ENCODE results near the gene FAM83D. TPM values are rescaled to one million over a fixed set of nuclear protein-coding genes. Genes with fewer than 3 reads are reported as not detected.

The FAM83D gene
- total RNA-seq, 1 experiment from 2014 or later = 66.9 TPM

DNA sequence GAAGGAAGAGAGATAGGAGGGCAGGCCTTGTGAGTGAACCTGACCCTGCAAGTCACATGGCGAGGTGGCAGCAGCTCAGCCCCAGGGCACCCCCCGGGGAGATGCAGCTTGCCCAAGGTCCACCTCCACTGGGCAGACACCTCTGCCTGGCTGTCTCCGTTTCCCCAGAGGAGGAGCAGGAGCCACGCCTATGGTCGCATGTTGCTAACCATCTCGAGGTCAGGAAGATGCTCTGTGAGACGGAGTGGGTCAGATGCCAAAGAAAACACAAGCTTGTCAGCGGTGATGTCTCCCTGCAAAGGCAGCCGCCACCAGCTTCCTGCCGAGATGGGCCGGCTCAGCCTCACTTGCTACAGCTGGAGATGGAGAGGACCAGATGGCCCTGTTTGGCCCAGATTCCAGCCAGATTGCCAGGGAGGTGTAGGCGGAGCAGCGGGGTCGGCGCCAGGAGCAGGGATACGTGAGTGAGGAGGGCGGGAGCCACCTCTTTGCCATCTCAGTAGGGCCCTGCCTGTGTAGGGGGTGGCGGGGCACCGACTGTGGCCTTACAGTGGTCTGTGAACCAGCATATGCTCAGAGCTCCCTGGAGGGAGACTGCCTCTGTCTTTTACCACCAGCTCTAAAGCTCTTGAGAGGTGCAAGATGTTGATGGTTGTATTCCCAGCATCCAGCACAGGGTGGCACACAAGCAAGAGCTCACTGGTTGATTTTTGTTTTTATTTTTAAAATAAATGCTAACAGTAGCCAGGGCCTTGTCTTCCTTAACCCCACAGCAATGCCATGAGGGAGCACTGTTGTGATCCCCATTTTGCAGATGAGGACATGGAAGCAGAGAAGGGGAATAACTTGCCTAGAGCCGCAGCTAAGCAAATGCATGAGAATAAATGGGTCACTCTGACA is 42.9 kb upstream of the FAM83D start:
- TF ChIP-seq NFE2L1 (CRISPR knock-in tag; IDR thresholded peaks at IDR 0.05) (no peak), FOXK1 (CRISPR knock-in tag; IDR thresholded peaks at IDR 0.05) (peak; percentile 30; the same call in 1 of the 2 replicates)
- no peak for ATAC-seq
- H3K27ac Mint-ChIP-seq = no peak overlapping the region
- H3K4me1 Mint-ChIP-seq = peaks cover 20% of the 10 kb centered on the region
- ChIA-PET POLR2A (no interaction called here), CTCF (interaction anchor here (0.9 to 4.3 kb wide), 9 partner anchors 8 to 166 kb away, joined by 3 to 46 read pairs (median 4); partner anchors contain the start of gene FAM83D)
- H3K36me3 Mint-ChIP-seq = no peaks in the 10 kb centered on the region
- H3K9me3 Mint-ChIP-seq = no peaks in the 10 kb centered on the region
- DNase-seq (ENCODE audit: low spot score) = no peak
- H3K4me3 Mint-ChIP-seq = no peak overlapping the region
- H3K27me3 Mint-ChIP-seq (ENCODE audit: low read depth) = no peaks in the 10 kb centered on the region; the same call in 1 of the 2 replicates

DNA sequence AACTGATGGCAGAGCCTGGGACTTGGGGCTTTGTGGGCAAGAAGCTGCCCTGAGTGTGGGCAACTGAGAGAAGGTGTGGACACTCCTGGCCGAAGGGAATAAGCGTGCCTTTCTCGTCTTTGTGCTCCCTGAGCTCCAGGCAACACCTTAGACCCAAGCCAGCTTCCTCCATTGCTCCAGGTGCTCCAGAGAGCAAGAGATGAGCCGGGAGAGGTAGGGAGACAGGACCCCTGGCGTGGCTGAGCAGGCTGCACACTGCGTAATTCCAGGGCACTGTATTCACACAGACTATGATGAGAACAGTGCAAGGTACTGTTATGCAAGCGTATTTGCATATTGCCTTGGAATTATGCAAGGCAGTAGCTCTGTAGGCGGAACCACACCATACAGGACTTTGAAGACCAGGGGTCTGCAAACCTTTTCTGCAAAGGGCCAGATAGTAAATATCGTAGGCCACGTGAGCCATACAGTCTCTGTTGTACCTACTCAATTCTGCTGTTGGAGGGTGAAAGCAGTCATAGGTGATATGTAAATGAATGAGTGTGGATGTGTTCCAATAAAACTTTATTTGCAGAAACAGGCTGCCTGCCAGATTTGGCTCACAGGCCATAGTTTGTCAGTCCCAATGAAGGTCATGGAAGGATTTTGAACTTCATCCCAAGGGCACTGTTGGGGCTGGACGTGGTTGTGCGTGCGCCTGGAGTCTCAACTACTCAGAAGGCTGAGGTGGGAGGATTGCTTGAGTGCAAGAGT is 42.1 kb upstream of the FAM83D start:
- Mint-ChIP-seq H3K27ac (peak overlapping the region; percentile 30), H3K4me3 (no peak overlapping the region), H3K27me3 (ENCODE audit: low read depth) (no peaks in the 10 kb centered on the region), H3K4me1 (peaks cover 20% of the 10 kb centered on the region), H3K9me3 (no peaks in the 10 kb centered on the region), H3K36me3 (no peaks in the 10 kb centered on the region)
- no peak for ATAC-seq
- ChIA-PET POLR2A (no interaction called here), CTCF (interaction anchor here (0.9 to 4.3 kb wide), 8 partner anchors 9 to 166 kb away, joined by 3 to 46 read pairs (median 4); partner anchors contain the start of gene FAM83D)
- DNase-seq (ENCODE audit: low spot score) = no peak
- TF ChIP-seq, protein P1, sequence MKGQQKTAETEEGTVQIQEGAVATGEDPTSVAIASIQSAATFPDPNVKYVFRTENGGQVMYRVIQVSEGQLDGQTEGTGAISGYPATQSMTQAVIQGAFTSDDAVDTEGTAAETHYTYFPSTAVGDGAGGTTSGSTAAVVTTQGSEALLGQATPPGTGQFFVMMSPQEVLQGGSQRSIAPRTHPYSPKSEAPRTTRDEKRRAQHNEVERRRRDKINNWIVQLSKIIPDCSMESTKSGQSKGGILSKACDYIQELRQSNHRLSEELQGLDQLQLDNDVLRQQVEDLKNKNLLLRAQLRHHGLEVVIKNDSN (CRISPR knock-in tag; IDR thresholded peaks at IDR 0.05) = no peak
- TF ChIP-seq ZNF671 (CRISPR knock-in tag; IDR thresholded peaks at IDR 0.05) (no peak), GRHL2 (CRISPR knock-in tag; IDR thresholded peaks at IDR 0.05; ENCODE audit: insufficient replicate concordance, severe bottlenecking) (no peak), CBFB (CRISPR knock-in tag; IDR thresholded peaks at IDR 0.05; ENCODE audit: low read depth) (no peak), E2F1 (CRISPR knock-in tag; IDR thresholded peaks at IDR 0.05) (no peak)
- TF ChIP-seq, protein P2, sequence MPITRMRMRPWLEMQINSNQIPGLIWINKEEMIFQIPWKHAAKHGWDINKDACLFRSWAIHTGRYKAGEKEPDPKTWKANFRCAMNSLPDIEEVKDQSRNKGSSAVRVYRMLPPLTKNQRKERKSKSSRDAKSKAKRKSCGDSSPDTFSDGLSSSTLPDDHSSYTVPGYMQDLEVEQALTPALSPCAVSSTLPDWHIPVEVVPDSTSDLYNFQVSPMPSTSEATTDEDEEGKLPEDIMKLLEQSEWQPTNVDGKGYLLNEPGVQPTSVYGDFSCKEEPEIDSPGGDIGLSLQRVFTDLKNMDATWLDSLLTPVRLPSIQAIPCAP (CRISPR knock-in tag; IDR thresholded peaks at IDR 0.05) = no peak

- Mint-ChIP-seq H3K27ac (no peak overlapping the region), H3K4me3 (no peak overlapping the region), H3K9me3 (no peaks in the 10 kb centered on the region), H3K36me3 (no peaks in the 10 kb centered on the region), H3K4me1 (peaks cover 20% of the 10 kb centered on the region), H3K27me3 (ENCODE audit: low read depth) (no peaks in the 10 kb centered on the region)
- no peak for DNase-seq (ENCODE audit: low spot score)
- ChIA-PET CTCF (no interaction called here), POLR2A (no interaction called here)
- ATAC-seq = no peak
- TF ChIP-seq NR3C1 (CRISPR knock-in tag; conservative IDR thresholded peaks at IDR 0.05; ENCODE audit: low read depth) (no peak), ZSCAN18 (CRISPR knock-in tag; IDR thresholded peaks at IDR 0.05) (no peak), ZBTB21 (CRISPR knock-in tag; IDR thresholded peaks at IDR 0.05; ENCODE audit: borderline replicate concordance) (no peak), FOXJ3 (CRISPR knock-in tag; IDR thresholded peaks at IDR 0.05; ENCODE audit: borderline replicate concordance) (no peak), PRRX2 (CRISPR knock-in tag; IDR thresholded peaks at IDR 0.05) (no peak), SMAD4 (CRISPR knock-in tag; IDR thresholded peaks at IDR 0.05) (no peak), GTF2I (CRISPR knock-in tag; conservative IDR thresholded peaks at IDR 0.05) (no peak), CREB1 (CRISPR knock-in tag; IDR thresholded peaks at IDR 0.05) (no peak), OVOL2 (CRISPR knock-in tag; IDR thresholded peaks at IDR 0.05; ENCODE audit: borderline replicate concordance) (no peak), ZNF416 (CRISPR knock-in tag; IDR thresholded peaks at IDR 0.05) (no peak)
- TF ChIP-seq, protein P3, sequence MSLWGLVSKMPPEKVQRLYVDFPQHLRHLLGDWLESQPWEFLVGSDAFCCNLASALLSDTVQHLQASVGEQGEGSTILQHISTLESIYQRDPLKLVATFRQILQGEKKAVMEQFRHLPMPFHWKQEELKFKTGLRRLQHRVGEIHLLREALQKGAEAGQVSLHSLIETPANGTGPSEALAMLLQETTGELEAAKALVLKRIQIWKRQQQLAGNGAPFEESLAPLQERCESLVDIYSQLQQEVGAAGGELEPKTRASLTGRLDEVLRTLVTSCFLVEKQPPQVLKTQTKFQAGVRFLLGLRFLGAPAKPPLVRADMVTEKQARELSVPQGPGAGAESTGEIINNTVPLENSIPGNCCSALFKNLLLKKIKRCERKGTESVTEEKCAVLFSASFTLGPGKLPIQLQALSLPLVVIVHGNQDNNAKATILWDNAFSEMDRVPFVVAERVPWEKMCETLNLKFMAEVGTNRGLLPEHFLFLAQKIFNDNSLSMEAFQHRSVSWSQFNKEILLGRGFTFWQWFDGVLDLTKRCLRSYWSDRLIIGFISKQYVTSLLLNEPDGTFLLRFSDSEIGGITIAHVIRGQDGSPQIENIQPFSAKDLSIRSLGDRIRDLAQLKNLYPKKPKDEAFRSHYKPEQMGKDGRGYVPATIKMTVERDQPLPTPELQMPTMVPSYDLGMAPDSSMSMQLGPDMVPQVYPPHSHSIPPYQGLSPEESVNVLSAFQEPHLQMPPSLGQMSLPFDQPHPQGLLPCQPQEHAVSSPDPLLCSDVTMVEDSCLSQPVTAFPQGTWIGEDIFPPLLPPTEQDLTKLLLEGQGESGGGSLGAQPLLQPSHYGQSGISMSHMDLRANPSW (CRISPR knock-in tag; conservative IDR thresholded peaks at IDR 0.05; ENCODE audit: low read depth) = no peak
- TF ChIP-seq, protein P4, sequence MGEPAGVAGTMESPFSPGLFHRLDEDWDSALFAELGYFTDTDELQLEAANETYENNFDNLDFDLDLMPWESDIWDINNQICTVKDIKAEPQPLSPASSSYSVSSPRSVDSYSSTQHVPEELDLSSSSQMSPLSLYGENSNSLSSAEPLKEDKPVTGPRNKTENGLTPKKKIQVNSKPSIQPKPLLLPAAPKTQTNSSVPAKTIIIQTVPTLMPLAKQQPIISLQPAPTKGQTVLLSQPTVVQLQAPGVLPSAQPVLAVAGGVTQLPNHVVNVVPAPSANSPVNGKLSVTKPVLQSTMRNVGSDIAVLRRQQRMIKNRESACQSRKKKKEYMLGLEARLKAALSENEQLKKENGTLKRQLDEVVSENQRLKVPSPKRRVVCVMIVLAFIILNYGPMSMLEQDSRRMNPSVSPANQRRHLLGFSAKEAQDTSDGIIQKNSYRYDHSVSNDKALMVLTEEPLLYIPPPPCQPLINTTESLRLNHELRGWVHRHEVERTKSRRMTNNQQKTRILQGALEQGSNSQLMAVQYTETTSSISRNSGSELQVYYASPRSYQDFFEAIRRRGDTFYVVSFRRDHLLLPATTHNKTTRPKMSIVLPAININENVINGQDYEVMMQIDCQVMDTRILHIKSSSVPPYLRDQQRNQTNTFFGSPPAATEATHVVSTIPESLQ (CRISPR knock-in tag; IDR thresholded peaks at IDR 0.05) = no peak
These were observed 40.9 kb upstream of the FAM83D start for GRCh38 chr20:38885357-38885756.
